ENCODE results near the gene FBP2.

Gene FBP2

DNA sequence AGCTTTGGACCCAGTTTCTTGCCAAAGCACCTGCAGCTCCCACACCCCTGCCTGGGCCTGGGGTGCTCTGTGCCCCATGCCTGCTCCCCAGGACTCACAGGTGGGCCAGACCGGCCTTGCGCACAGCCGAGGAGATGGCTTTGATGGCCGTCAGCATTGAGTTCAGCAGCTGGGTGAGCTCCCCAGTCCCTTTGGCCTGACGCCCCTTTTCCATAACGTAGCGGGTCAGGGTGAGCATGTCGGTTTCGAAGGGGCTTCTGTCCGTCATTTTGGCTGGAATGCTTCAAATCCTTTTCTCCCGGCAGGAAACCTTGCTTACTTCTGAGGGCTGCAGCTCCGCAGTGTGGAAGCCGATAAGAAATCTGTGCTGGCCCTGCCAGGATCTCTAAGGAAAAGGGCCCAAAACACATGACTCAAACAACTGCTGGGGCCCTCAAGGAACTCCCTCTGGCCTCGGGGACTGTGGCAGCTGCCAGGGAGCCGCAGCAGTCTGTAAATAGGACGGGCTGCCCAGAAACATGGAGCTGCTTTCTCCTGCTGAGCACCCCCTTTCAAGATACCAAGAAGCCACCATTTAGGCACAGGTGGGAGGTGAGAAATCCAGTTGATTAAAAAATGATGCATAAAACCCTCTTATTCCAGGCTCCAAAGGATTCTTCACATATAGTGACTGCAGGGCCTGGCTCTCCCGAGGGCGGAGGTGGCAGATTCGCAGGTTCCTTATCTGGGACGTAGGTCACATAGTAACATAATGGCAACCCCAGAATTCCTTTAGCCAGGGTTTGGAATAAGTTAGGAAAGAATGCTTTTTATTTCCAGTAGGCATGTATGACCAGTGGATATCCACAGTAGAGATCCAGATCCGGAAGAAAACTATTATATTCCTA, at the start of gene FBP2:
FBP2 (minus strand) TSS at position 366 of the 887 bp plus-strand sequence; CDS start at position 268, 98 bp downstream.
- no peak for DNase-seq

GRCh38 chr9:94643176-94643575, 49.6 kb upstream of the FBP2 start:
- no peak for DNase-seq

DNA sequence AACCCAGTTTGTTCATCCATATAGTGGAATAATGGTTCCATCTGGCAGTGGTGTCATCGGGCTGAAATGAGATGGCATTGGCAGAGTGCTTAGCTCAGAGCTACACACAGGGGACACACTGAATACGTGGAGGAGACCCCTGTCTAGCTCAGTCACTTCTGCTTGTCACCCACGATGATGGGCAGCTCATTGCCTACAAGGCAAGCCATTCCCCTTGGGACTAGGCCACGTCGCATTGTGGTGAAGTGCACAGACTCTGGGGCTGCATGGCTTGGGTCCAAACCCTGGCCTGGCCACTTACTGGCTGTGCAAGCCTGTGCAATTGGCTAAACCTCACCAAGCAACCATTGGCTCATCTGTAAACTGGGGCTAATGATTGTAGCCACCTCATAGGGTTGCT, 48.9 kb upstream of the FBP2 start:
- DNase-seq = no peak

- DNase-seq = no peak
Measured at GRCh38 chr9:94639999-94640376, 46.4 kb upstream of the FBP2 start.

DNA sequence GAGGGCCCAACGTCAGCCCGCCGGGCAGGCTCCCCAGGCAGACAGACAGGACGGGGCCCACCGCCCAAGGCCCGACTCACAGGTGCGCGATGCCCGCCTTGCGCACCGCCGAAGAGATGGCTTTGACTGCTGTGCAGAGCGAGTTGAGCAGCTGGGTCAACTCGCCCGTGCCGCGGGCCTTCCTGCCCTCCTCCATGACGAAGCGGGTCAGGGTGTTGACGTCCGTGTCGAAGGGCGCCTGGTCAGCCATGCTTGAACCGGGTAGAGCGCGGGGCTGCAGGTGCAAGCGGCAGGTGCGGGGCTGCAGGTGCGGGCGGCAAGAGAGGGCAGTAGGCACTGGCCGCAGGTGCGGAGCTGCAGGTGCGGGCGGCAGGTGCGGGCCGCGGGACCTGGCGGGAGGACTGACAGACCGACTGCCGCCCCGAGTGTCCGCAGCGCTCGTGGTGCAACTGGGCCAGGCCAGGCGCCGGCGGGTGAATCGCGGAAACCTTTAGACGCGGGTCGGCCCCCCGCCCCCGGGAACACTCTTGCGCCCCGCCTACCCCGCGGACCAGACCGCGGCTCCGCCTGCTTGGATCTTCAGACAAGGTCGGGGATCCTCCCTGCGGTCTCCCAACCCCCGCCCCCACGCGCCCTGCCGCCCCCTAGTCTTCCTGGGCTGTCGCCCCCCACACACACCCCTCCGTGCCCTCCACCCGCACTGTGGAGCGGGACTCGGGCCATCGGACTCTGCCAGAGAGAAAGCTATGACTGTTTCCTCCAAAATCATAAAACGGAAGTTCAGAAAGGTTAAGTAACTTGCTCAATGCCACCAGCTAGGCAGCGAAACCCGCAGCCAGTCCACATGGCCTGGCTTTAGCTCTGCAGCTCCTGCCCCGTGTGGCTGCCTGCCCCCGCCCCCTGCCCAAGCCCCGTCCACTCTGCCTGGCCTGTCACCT, 45.7 kb upstream of the FBP2 start, which contains the start of gene FBP1:
FBP1 (minus strand) TSS at position 458 of the 938 bp plus-strand sequence; CDS start at position 250, 208 bp downstream.
- DNase-seq = no peak

GRCh38 chr9:94638335-94639060, 44.9 kb upstream of the FBP2 start:
- no peak for DNase-seq

GRCh38 chr9:94632737-94633136, 39.1 kb upstream of the FBP2 start:
- DNase-seq = no peak

DNA sequence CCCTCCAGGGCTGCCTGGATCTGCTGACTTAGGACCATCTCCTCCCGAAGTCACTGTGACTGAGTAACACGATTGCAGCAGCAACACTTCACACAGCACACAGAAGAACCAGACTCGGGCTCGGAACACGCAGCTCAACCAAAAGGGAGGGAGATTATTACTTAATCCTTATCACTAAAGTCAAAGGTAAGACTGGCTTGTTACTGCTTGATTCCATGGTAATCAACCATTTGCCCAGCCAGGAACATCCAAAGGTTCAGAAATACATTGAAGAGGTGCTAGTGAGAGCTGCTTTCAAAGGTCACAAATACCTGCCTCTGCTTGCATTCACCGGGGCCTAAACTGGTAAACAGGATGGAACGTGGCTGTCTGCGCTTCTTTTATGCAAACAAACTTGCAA, 38.0 kb upstream of the FBP2 start:
- DNase-seq = peak; percentile 17

- no peak for DNase-seq
Measured at GRCh38 chr9:94630833-94631232, 37.2 kb upstream of the FBP2 start.

- DNase-seq = no peak
Measured at GRCh38 chr9:94630281-94630680, 36.7 kb upstream of the FBP2 start.

- DNase-seq = no peak
Measured at GRCh38 chr9:94627287-94627686, 33.7 kb upstream of the FBP2 start.

DNA sequence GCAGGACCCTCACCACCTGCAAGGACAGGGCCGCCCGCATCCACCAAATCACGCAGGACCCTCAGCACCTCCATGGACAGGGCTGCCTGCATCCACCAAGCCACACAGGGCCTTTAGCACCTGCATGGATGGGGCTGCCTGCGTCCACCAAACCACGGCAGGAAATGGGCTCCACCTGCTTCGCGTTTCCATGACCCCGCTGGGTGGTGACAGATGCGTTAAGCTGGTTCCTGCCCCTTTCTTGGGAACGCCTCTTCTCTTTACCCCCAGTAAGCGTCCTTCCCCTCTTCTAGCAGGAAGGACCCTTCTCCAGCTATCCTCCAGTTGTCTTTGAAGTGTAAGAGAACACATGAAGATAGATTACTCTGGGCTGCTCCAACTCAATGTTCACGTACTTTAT, 32.2 kb upstream of the FBP2 start:
- DNase-seq = no peak

DNA sequence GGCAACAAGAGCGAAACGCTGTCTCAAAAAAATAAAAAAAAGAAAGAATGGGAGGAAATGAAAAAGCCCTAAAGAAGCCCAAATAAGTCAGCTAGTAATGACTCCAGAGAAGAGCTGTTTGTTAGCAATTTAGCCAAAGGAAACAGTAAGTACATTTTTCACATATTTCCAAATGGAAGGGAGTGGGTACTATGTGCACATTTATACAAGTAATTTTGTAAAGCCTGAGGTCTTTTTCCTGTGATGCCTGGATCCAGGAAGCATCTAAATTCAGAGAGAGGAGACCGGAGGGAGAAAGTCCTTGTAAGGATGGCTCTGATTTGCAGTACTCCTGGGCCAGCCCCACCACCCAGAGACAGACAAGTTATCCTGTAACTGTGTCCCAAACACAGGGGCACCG, 31.0 kb upstream of the FBP2 start:
- no peak for DNase-seq

DNA sequence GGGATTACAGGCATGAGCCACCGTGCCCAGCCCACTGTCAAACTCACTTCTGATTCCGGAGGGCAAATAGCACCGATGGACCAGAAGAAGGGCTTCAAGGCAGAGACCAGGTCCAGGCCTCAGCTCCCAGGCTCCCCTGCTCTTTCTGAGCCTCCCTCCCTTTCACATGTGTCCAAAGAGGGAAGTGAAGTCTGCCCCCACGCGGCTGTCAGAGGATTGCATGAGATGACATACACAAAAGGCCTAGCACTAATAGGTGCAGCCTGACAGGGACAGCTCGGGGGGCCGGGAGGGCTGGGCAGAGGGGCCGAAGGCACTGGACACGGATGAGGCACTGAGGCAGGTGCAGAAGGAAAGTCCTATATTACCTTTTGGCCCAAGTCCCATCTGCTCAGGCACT, 29.6 kb upstream of the FBP2 start:
- DNase-seq = peak; percentile 69

GRCh38 chr9:94622087-94622800, 28.6 kb upstream of the FBP2 start:
- DNase-seq = no peak

GRCh38 chr9:94619026-94619425, 25.4 kb upstream of the FBP2 start:
- no peak for DNase-seq

DNA sequence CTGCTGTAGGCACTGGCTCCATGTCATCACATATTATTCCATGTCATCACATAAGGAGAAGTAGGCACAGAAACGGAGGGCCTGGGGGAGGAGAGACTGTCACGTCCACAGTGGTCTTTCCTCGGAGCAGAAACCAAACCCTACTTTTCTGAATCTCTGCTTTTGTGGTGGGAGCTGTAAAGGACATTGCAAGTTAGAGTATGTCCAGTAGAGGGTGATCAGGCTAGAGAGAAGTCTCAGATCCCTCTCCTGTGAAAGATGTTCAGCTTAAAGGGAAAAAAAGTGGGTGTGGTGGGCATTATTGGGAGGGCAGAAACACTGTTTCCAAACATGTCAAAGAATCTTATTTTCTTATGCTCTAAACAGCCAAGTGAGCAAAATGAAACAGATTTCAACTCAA, 19.4 kb upstream of the FBP2 start:
- DNase-seq = no peak

DNA sequence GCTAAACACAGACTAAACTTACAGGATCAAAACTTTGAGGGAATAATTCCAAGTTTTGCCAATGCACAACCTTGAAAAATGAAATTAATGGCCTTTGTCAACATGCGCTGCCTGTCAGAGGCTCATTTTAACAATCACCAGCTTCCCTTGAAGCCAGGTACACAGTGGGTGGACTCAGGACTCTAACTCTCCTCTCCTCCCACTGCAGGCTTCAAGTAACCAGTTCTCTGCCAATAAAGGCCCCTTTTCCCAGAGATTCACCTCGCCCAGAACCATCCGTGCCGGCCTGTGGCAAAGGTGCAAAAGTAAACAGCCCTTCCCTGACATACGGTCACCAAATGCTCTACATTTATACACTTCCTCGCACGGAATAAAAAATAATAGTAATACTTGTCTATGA, 18.4 kb upstream of the FBP2 start:
- DNase-seq = no peak

DNA sequence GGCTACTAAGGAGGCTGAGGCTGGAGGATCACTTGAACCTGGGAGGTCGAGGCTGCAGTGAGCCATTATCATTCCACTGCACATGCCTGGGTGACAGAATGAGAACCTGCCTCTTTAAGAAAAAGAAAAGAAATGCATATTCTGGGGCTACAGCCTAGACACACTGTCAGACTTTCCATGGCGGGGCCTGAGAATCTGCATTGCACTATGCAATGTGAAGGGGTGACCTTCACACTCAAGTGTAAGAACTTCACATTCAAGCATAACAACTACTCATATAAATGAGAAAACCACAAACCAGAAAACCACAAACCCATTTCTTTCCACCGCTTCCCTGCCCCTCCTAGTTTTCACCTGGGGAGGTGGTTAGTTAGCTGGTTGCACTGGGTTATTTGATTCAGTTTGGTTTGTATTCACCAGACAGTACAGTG, 18.0 kb upstream of the FBP2 start:
- no peak for DNase-seq

- peak; percentile 61 for DNase-seq
Measured at GRCh38 chr9:94610181-94610606, 16.6 kb upstream of the FBP2 start.

GRCh38 chr9:94607423-94607691, 13.7 kb upstream of the FBP2 start:
- DNase-seq = no peak

GRCh38 chr9:94606646-94607422, 13.2 kb upstream of the FBP2 start:
- no peak for DNase-seq

All from NCI-H82 (cell line).